Astrocyte of the cerebellum (primary cell): ENCODE results near the gene FGD5.

Experiments used
- DNase-seq: peaks from one replicate; pipeline ENCODE4 v3.0.0-alpha.2; 2011; ENCODE audit warnings: low read depth
- H3K4me3 ChIP-seq: 2 replicates; pipeline ENCODE4 v1.5.1; 2011; ENCODE audit warnings: mild to moderate bottlenecking, low read depth, low read length, moderate library complexity
- CTCF ChIP-seq: IDR thresholded peaks from 2 replicates; pipeline ENCODE4 v1.5.1; 2012; ENCODE audit warnings: low read length, low read depth, moderate library complexity, mild to moderate bottlenecking; ENCODE audit errors: missing control alignments
- in situ Hi-C: cut with HindIII; loops from 2 replicates; pipeline ENCODE4 v1.10.0; 2017; ENCODE audit warnings: low sequenced_read_pairs

The FGD5 gene

DNA sequence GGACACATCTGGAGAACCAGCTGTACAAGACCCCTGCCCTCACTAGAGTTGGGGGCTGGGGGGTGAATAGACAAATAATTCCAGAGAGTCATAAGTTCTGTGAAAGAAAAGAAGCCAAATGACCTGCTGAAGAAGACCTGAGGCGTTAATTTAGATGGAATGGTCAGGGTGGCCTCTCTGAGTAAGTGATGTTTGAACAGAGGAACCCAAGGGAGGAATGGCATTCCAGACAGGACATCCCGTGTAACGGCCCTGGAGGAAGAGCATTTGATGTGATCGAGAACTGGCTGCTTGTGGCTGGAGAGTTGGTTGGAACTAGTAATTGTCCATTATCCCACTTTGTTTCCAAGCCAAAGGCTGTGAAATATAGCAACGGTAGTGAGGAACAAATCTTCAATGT is 130.4 kb downstream of the FGD5 start:
- TF ChIP-seq CTCF = no peak
- in situ Hi-C loops = loop anchor here (10.0 to 25.0 kb wide), 2 partner anchors 263 to 294 kb away; partner anchors contain the start of genes CAPN7 and CCDC174
- peak overlapping the region; percentile 82 for H3K4me3 ChIP-seq
- no peak for DNase-seq

GRCh38 chr3:14950274-14950673 is 131.5 kb downstream of the FGD5 start:
- H3K4me3 ChIP-seq = no peak overlapping the region
- no peak for TF ChIP-seq CTCF
- in situ Hi-C loops = no loop called here
- DNase-seq = no peak

DNA sequence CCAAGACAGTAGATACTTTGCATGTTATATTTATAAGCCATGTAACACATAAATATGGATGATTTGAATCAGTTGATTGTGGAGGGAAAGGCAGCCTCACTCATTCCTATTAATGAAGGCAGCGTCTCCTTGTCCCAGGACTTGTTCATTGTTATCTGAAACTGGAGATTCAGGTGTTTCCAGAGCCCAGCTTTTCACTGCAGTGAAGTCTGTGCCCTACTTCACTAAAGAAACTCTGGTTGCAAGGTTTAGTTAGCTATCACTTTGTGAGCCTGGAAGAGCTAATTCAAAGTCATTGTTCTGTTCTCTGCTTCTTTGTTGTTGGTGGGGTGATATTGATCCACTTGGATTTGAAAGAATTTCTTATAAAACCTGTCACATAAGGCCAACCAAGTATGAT is 138.4 kb downstream of the FGD5 start:
- no peak for DNase-seq
- in situ Hi-C loops = no loop called here
- no peak overlapping the region for H3K4me3 ChIP-seq
- TF ChIP-seq CTCF = no peak

DNA sequence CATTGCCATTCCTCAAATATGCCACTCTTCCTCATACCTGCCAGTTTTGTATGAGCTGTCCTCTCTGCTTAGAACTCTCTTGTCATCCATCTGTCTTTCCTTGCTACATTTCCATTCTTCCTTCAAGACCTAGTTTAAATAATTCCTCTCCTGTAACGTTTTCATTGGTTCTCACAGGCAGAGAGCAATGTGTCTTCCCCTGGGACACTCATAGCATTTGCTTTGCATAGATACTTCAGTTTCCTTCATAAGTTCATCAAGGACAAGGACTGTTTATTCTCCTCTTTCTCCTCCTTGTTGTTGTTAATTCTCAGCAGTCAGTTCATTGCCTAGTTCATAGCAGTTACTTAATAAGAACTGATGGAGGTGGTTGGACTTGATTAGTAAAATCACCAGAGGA is 139.2 kb downstream of the FGD5 start:
- no peak overlapping the region for H3K4me3 ChIP-seq
- no peak for DNase-seq
- TF ChIP-seq CTCF = no peak
- in situ Hi-C loops = no loop called here

GRCh38 chr3:14959359-14959943 is 140.7 kb downstream of the FGD5 start:
- no peak overlapping the region for H3K4me3 ChIP-seq
- in situ Hi-C loops = no loop called here
- DNase-seq = no peak
- TF ChIP-seq CTCF = no peak

DNA sequence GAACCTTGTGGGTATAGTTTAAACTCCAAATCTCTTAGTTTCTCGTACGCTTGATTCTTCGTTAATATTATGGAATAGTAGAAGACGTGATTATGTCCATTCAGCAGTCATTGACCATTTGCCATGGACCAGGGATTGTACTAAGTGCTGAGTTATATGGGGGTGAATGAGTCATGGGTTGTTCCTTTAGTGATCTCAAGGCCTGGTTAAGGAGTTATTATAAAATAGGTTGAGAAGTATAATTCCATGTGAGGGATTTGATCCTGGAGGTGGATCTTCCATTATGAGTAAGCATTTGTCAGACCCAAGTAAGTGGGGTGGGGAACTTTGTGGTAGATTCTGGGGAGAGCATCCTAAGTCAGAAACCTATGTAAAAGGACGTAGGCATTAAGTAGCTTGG is 144.0 kb downstream of the FGD5 start:
- TF ChIP-seq CTCF = no peak
- no peak overlapping the region for H3K4me3 ChIP-seq
- in situ Hi-C loops = no loop called here
- no peak for DNase-seq
